ENCODE measurements around the gene DGUOK.

The DGUOK gene

GRCh38 chr2:73961823-73962615, 35.3 kb downstream of the DGUOK start:
- Histone ChIP-seq H3K14ac (ENCODE audit: low read length) (no peak overlapping the region), H3K9ac (ENCODE audit: low read depth, low read length, poor library complexity) (no peak overlapping the region), H2BK120ac (ENCODE audit: low read depth, low read length) (no peak overlapping the region), H3K79me1 (ENCODE audit: low read depth, low read length) (no peaks in the 10 kb centered on the region), H2AK5ac (ENCODE audit: low read depth, low read length) (no peak overlapping the region), H2BK15ac (ENCODE audit: low read length) (no peak overlapping the region), H3K18ac (ENCODE audit: low read length) (no peak overlapping the region), H2AFZ (ENCODE audit: low read length) (no peak overlapping the region), H3K36me3 (replicated peaks in 1 of 2; ENCODE audit: control insufficient read depth in 2 of 2, insufficient read depth in 2 of 2, low read length in 2 of 2) (peaks cover 8 to 40% of the 10 kb centered on the region in 2 donors), H3K4me1 (ENCODE audit: control insufficient read depth in 2 of 2, insufficient read depth in 1 of 2, low read depth in 1 of 2, low read length in 2 of 2) (no peaks in the 10 kb centered on the region), H4K91ac (ENCODE audit: low read depth, low read length, poor library complexity) (no peak overlapping the region), H3K23ac (ENCODE audit: low read depth, low read length, poor library complexity) (no peak overlapping the region), H3K4me2 (ENCODE audit: insufficient read depth, low read length, poor library complexity, severe bottlenecking) (no peak overlapping the region), H2BK12ac (ENCODE audit: low read length) (no peak overlapping the region), H3K27ac (replicated peaks; ENCODE audit: low read length) (no peak overlapping the region), H3K27me3 (ENCODE audit: control insufficient read depth in 3 of 3, insufficient read depth in 3 of 3, low read depth in 1 of 3, low read length in 3 of 3) (no peaks in the 10 kb centered on the region), H3K4ac (ENCODE audit: low read length) (no peak overlapping the region), H2BK5ac (ENCODE audit: low read length) (no peak overlapping the region), H3K4me3 (ENCODE audit: low read length in 2 of 2) (no peak overlapping the region), H4K8ac (ENCODE audit: low read depth, low read length) (no peak overlapping the region), H3K9me3 (replicated peaks in 1 of 2; ENCODE audit: control insufficient read depth in 2 of 2, insufficient read depth in 1 of 2, low read depth in 1 of 2, low read length in 2 of 2) (peaks cover 0 to 2% of the 10 kb centered on the region in 2 donors)
- DNase-seq (ENCODE audit: low spot score) = no peak
- no CpG with 5 or more reads among the region's 12 CpGs for WGBS, 2 donors (ENCODE audit: extremely low coverage in 2 of 2, insufficient read length in 2 of 2, insufficient replicate concordance in 1 of 2)

- Histone ChIP-seq H3K18ac (ENCODE audit: low read length) (no peak overlapping the region), H2BK5ac (ENCODE audit: low read length) (no peak overlapping the region), H3K27ac (replicated peaks; ENCODE audit: low read length) (no peak overlapping the region), H3K9me3 (replicated peaks in 1 of 2; ENCODE audit: control insufficient read depth in 2 of 2, insufficient read depth in 1 of 2, low read depth in 1 of 2, low read length in 2 of 2) (peaks cover 0 to 2% of the 10 kb centered on the region in 2 donors), H2BK12ac (ENCODE audit: low read length) (no peak overlapping the region), H3K14ac (ENCODE audit: low read length) (no peak overlapping the region), H3K79me1 (ENCODE audit: low read depth, low read length) (no peaks in the 10 kb centered on the region), H4K91ac (ENCODE audit: low read depth, low read length, poor library complexity) (no peak overlapping the region), H3K27me3 (ENCODE audit: control insufficient read depth in 3 of 3, insufficient read depth in 3 of 3, low read depth in 1 of 3, low read length in 3 of 3) (no peaks in the 10 kb centered on the region), H3K23ac (ENCODE audit: low read depth, low read length, poor library complexity) (no peak overlapping the region), H2AFZ (ENCODE audit: low read length) (no peak overlapping the region), H3K9ac (ENCODE audit: low read depth, low read length, poor library complexity) (no peak overlapping the region), H2AK5ac (ENCODE audit: low read depth, low read length) (no peak overlapping the region), H2BK120ac (ENCODE audit: low read depth, low read length) (no peak overlapping the region), H3K36me3 (replicated peaks in 1 of 2; ENCODE audit: control insufficient read depth in 2 of 2, insufficient read depth in 2 of 2, low read length in 2 of 2) (peaks cover 8 to 33% of the 10 kb centered on the region in 2 donors), H4K8ac (ENCODE audit: low read depth, low read length) (no peak overlapping the region), H3K4me3 (ENCODE audit: low read length in 2 of 2) (no peak overlapping the region), H3K4ac (ENCODE audit: low read length) (no peak overlapping the region), H2BK15ac (ENCODE audit: low read length) (no peak overlapping the region), H3K4me1 (ENCODE audit: control insufficient read depth in 2 of 2, insufficient read depth in 1 of 2, low read depth in 1 of 2, low read length in 2 of 2) (no peaks in the 10 kb centered on the region), H3K4me2 (ENCODE audit: insufficient read depth, low read length, poor library complexity, severe bottlenecking) (no peak overlapping the region)
- WGBS, 2 donors (ENCODE audit: extremely low coverage in 2 of 2, insufficient read length in 2 of 2, insufficient replicate concordance in 1 of 2) = no CpG with 5 or more reads among the region's 5 CpGs
- no peak for DNase-seq (ENCODE audit: low spot score)
Observed at GRCh38 chr2:73962798-73963197, 36.1 kb downstream of the DGUOK start.

GRCh38 chr2:73963385-73964120, 36.9 kb downstream of the DGUOK start:
- no peak overlapping the region for H4K91ac ChIP-seq (ENCODE audit: low read depth, low read length, poor library complexity)
- no peaks in the 10 kb centered on the region for H3K4me1 ChIP-seq (ENCODE audit: control insufficient read depth in 2 of 2, insufficient read depth in 1 of 2, low read depth in 1 of 2, low read length in 2 of 2)
- H4K8ac ChIP-seq (ENCODE audit: low read depth, low read length) = no peak overlapping the region
- H3K4ac ChIP-seq (ENCODE audit: low read length) = no peak overlapping the region
- 100% methylated on average over 5 of the region's 13 CpGs; no CpG with 5 or more reads in 1 of the 2 donors for WGBS, 2 donors (ENCODE audit: extremely low coverage in 2 of 2, insufficient read length in 2 of 2, insufficient replicate concordance in 1 of 2)
- H2BK15ac ChIP-seq (ENCODE audit: low read length) = no peak overlapping the region
- no peak overlapping the region for H3K9ac ChIP-seq (ENCODE audit: low read depth, low read length, poor library complexity)
- peaks cover 0 to 2% of the 10 kb centered on the region in 2 donors for H3K9me3 ChIP-seq (replicated peaks in 1 of 2; ENCODE audit: control insufficient read depth in 2 of 2, insufficient read depth in 1 of 2, low read depth in 1 of 2, low read length in 2 of 2)
- H3K79me1 ChIP-seq (ENCODE audit: low read depth, low read length) = no peaks in the 10 kb centered on the region
- no peak overlapping the region for H2AFZ ChIP-seq (ENCODE audit: low read length)
- no peak overlapping the region for H3K27ac ChIP-seq (replicated peaks; ENCODE audit: low read length)
- no peak overlapping the region for H3K4me2 ChIP-seq (ENCODE audit: insufficient read depth, low read length, poor library complexity, severe bottlenecking)
- H3K27me3 ChIP-seq (ENCODE audit: control insufficient read depth in 3 of 3, insufficient read depth in 3 of 3, low read depth in 1 of 3, low read length in 3 of 3) = no peaks in the 10 kb centered on the region
- no peak overlapping the region for H3K23ac ChIP-seq (ENCODE audit: low read depth, low read length, poor library complexity)
- no peak overlapping the region for H3K14ac ChIP-seq (ENCODE audit: low read length)
- no peak overlapping the region for H3K4me3 ChIP-seq (ENCODE audit: low read length in 2 of 2)
- H2BK12ac ChIP-seq (ENCODE audit: low read length) = no peak overlapping the region
- no peak overlapping the region for H3K18ac ChIP-seq (ENCODE audit: low read length)
- H2BK120ac ChIP-seq (ENCODE audit: low read depth, low read length) = no peak overlapping the region
- H2BK5ac ChIP-seq (ENCODE audit: low read length) = no peak overlapping the region
- DNase-seq (ENCODE audit: low spot score) = no peak
- H3K36me3 ChIP-seq (replicated peaks in 1 of 2; ENCODE audit: control insufficient read depth in 2 of 2, insufficient read depth in 2 of 2, low read length in 2 of 2) = peaks cover 3 to 25% of the 10 kb centered on the region in 2 donors
- no peak overlapping the region for H2AK5ac ChIP-seq (ENCODE audit: low read depth, low read length)

GRCh38 chr2:73964223-73964622, 37.5 kb downstream of the DGUOK start:
- H2BK120ac ChIP-seq (ENCODE audit: low read depth, low read length) = no peak overlapping the region
- no peak overlapping the region for H3K14ac ChIP-seq (ENCODE audit: low read length)
- DNase-seq (ENCODE audit: low spot score) = no peak
- no peaks in the 10 kb centered on the region for H3K79me1 ChIP-seq (ENCODE audit: low read depth, low read length)
- no peak overlapping the region for H3K18ac ChIP-seq (ENCODE audit: low read length)
- H3K9me3 ChIP-seq (replicated peaks in 1 of 2; ENCODE audit: control insufficient read depth in 2 of 2, insufficient read depth in 1 of 2, low read depth in 1 of 2, low read length in 2 of 2) = peaks cover 0 to 2% of the 10 kb centered on the region in 2 donors
- H2BK5ac ChIP-seq (ENCODE audit: low read length) = no peak overlapping the region
- peaks cover 1 to 18% of the 10 kb centered on the region in 2 donors for H3K36me3 ChIP-seq (replicated peaks in 1 of 2; ENCODE audit: control insufficient read depth in 2 of 2, insufficient read depth in 2 of 2, low read length in 2 of 2)
- H3K27ac ChIP-seq (replicated peaks; ENCODE audit: low read length) = no peak overlapping the region
- no peak overlapping the region for H3K23ac ChIP-seq (ENCODE audit: low read depth, low read length, poor library complexity)
- no peak overlapping the region for H3K4ac ChIP-seq (ENCODE audit: low read length)
- no peaks in the 10 kb centered on the region for H3K4me1 ChIP-seq (ENCODE audit: control insufficient read depth in 2 of 2, insufficient read depth in 1 of 2, low read depth in 1 of 2, low read length in 2 of 2)
- no peaks in the 10 kb centered on the region for H3K27me3 ChIP-seq (ENCODE audit: control insufficient read depth in 3 of 3, insufficient read depth in 3 of 3, low read depth in 1 of 3, low read length in 3 of 3)
- no peak overlapping the region for H3K4me3 ChIP-seq (ENCODE audit: low read length in 2 of 2)
- no peak overlapping the region for H3K9ac ChIP-seq (ENCODE audit: low read depth, low read length, poor library complexity)
- H2BK12ac ChIP-seq (ENCODE audit: low read length) = no peak overlapping the region
- no peak overlapping the region for H2AK5ac ChIP-seq (ENCODE audit: low read depth, low read length)
- no peak overlapping the region for H3K4me2 ChIP-seq (ENCODE audit: insufficient read depth, low read length, poor library complexity, severe bottlenecking)
- H2AFZ ChIP-seq (ENCODE audit: low read length) = no peak overlapping the region
- no peak overlapping the region for H4K91ac ChIP-seq (ENCODE audit: low read depth, low read length, poor library complexity)
- H4K8ac ChIP-seq (ENCODE audit: low read depth, low read length) = no peak overlapping the region
- H2BK15ac ChIP-seq (ENCODE audit: low read length) = no peak overlapping the region
- WGBS, 2 donors (ENCODE audit: extremely low coverage in 2 of 2, insufficient read length in 2 of 2, insufficient replicate concordance in 1 of 2) = no CpG with 5 or more reads among the region's 2 CpGs
